ENCODE measurements around the gene ATG13.

GRCh38 chr11:46618837-46619236 is 1.5 kb downstream of the ATG13 start:
- no peak for TF ChIP-seq CTCF (IDR thresholded peaks at IDR 0.05)
- no peak for TF ChIP-seq POLR2A (IDR thresholded peaks at IDR 0.05)
